ENCODE data around the gene DNM3.

Gene DNM3

GRCh38 chr1:172085317-172085716, 244.0 kb downstream of the DNM3 start:
- Histone ChIP-seq H3K4me3 (ENCODE audit: low read depth in 1 of 2, low read length in 2 of 2) (no peak overlapping the region), H3K36me3 (ENCODE audit: insufficient read depth, low read length) (no peaks in the 10 kb centered on the region), H3K9me3 (ENCODE audit: low read length) (no peaks in the 10 kb centered on the region), H3K4me1 (ENCODE audit: insufficient read depth, low read length) (no peaks in the 10 kb centered on the region), H3K27ac (ENCODE audit: low read depth, low read length) (no peak overlapping the region), H3K9ac (ENCODE audit: low read length) (no peak overlapping the region), H3K27me3 (ENCODE audit: control insufficient read depth in 1 of 2, insufficient read depth in 2 of 2, low read length in 2 of 2) (no peaks in the 10 kb centered on the region)

GRCh38 chr1:172086137-172086536, 244.8 kb downstream of the DNM3 start:
- H3K4me3 ChIP-seq (ENCODE audit: low read depth in 1 of 2, low read length in 2 of 2): no peak overlapping the region
- H3K4me1 ChIP-seq (ENCODE audit: insufficient read depth, low read length): no peaks in the 10 kb centered on the region
- H3K27me3 ChIP-seq (ENCODE audit: control insufficient read depth in 1 of 2, insufficient read depth in 2 of 2, low read length in 2 of 2): no peaks in the 10 kb centered on the region
- no peaks in the 10 kb centered on the region for H3K9me3 ChIP-seq (ENCODE audit: low read length)
- H3K9ac ChIP-seq (ENCODE audit: low read length): no peak overlapping the region
- H3K27ac ChIP-seq (ENCODE audit: low read depth, low read length): no peak overlapping the region
- H3K36me3 ChIP-seq (ENCODE audit: insufficient read depth, low read length): no peaks in the 10 kb centered on the region

GRCh38 chr1:172088256-172088655, 247.0 kb downstream of the DNM3 start:
- Histone ChIP-seq H3K36me3 (ENCODE audit: insufficient read depth, low read length) (no peaks in the 10 kb centered on the region), H3K4me3 (ENCODE audit: low read depth in 1 of 2, low read length in 2 of 2) (no peak overlapping the region), H3K4me1 (ENCODE audit: insufficient read depth, low read length) (no peaks in the 10 kb centered on the region), H3K9me3 (ENCODE audit: low read length) (no peaks in the 10 kb centered on the region), H3K27me3 (ENCODE audit: control insufficient read depth in 1 of 2, insufficient read depth in 2 of 2, low read length in 2 of 2) (no peaks in the 10 kb centered on the region), H3K9ac (ENCODE audit: low read length) (no peak overlapping the region), H3K27ac (ENCODE audit: low read depth, low read length) (no peak overlapping the region)

- no peaks in the 10 kb centered on the region for H3K36me3 ChIP-seq (ENCODE audit: insufficient read depth, low read length)
- H3K9ac ChIP-seq (ENCODE audit: low read length): no peak overlapping the region
- no peaks in the 10 kb centered on the region for H3K9me3 ChIP-seq (ENCODE audit: low read length)
- H3K4me1 ChIP-seq (ENCODE audit: insufficient read depth, low read length): no peaks in the 10 kb centered on the region
- no peak overlapping the region for H3K4me3 ChIP-seq (ENCODE audit: low read depth in 1 of 2, low read length in 2 of 2)
- H3K27ac ChIP-seq (ENCODE audit: low read depth, low read length): no peak overlapping the region
- H3K27me3 ChIP-seq (ENCODE audit: control insufficient read depth in 1 of 2, insufficient read depth in 2 of 2, low read length in 2 of 2): no peaks in the 10 kb centered on the region
Observed at GRCh38 chr1:172089768-172090510, 248.6 kb downstream of the DNM3 start.

- Histone ChIP-seq H3K4me1 (ENCODE audit: insufficient read depth, low read length) (no peaks in the 10 kb centered on the region), H3K27me3 (ENCODE audit: control insufficient read depth in 1 of 2, insufficient read depth in 2 of 2, low read length in 2 of 2) (no peaks in the 10 kb centered on the region), H3K4me3 (ENCODE audit: low read depth in 1 of 2, low read length in 2 of 2) (no peak overlapping the region), H3K9ac (ENCODE audit: low read length) (no peak overlapping the region), H3K36me3 (ENCODE audit: insufficient read depth, low read length) (no peaks in the 10 kb centered on the region), H3K9me3 (ENCODE audit: low read length) (no peaks in the 10 kb centered on the region), H3K27ac (ENCODE audit: low read depth, low read length) (no peak overlapping the region)
Observed at GRCh38 chr1:172090511-172090817, 249.2 kb downstream of the DNM3 start.

GRCh38 chr1:172095846-172096245, 254.5 kb downstream of the DNM3 start:
- no peaks in the 10 kb centered on the region for H3K9me3 ChIP-seq (ENCODE audit: low read length)
- H3K27me3 ChIP-seq (ENCODE audit: control insufficient read depth in 1 of 2, insufficient read depth in 2 of 2, low read length in 2 of 2): no peaks in the 10 kb centered on the region
- H3K9ac ChIP-seq (ENCODE audit: low read length): no peak overlapping the region
- no peaks in the 10 kb centered on the region for H3K36me3 ChIP-seq (ENCODE audit: insufficient read depth, low read length)
- H3K4me3 ChIP-seq (ENCODE audit: low read depth in 1 of 2, low read length in 2 of 2): no peak overlapping the region
- H3K27ac ChIP-seq (ENCODE audit: low read depth, low read length): no peak overlapping the region
- H3K4me1 ChIP-seq (ENCODE audit: insufficient read depth, low read length): no peaks in the 10 kb centered on the region

- H3K27ac ChIP-seq (ENCODE audit: low read depth, low read length): no peak overlapping the region
- no peak overlapping the region for H3K9ac ChIP-seq (ENCODE audit: low read length)
- no peaks in the 10 kb centered on the region for H3K36me3 ChIP-seq (ENCODE audit: insufficient read depth, low read length)
- no peaks in the 10 kb centered on the region for H3K9me3 ChIP-seq (ENCODE audit: low read length)
- no peaks in the 10 kb centered on the region for H3K27me3 ChIP-seq (ENCODE audit: control insufficient read depth in 1 of 2, insufficient read depth in 2 of 2, low read length in 2 of 2)
- H3K4me3 ChIP-seq (ENCODE audit: low read depth in 1 of 2, low read length in 2 of 2): no peak overlapping the region
- H3K4me1 ChIP-seq (ENCODE audit: insufficient read depth, low read length): peaks cover 6% of the 10 kb centered on the region
Observed at GRCh38 chr1:172105230-172105629, 263.9 kb downstream of the DNM3 start.

- no peaks in the 10 kb centered on the region for H3K9me3 ChIP-seq (ENCODE audit: low read length)
- no peak overlapping the region for H3K27ac ChIP-seq (ENCODE audit: low read depth, low read length)
- H3K4me3 ChIP-seq (ENCODE audit: low read depth in 1 of 2, low read length in 2 of 2): no peak overlapping the region
- H3K9ac ChIP-seq (ENCODE audit: low read length): no peak overlapping the region
- no peaks in the 10 kb centered on the region for H3K27me3 ChIP-seq (ENCODE audit: control insufficient read depth in 1 of 2, insufficient read depth in 2 of 2, low read length in 2 of 2)
- no peaks in the 10 kb centered on the region for H3K36me3 ChIP-seq (ENCODE audit: insufficient read depth, low read length)
- H3K4me1 ChIP-seq (ENCODE audit: insufficient read depth, low read length): peaks cover 6% of the 10 kb centered on the region
Observed at GRCh38 chr1:172107316-172107975, 266.1 kb downstream of the DNM3 start.

- no peak overlapping the region for H3K27ac ChIP-seq (ENCODE audit: low read depth, low read length)
- no peak overlapping the region for H3K4me3 ChIP-seq (ENCODE audit: low read depth in 1 of 2, low read length in 2 of 2)
- H3K4me1 ChIP-seq (ENCODE audit: insufficient read depth, low read length): peaks cover 6% of the 10 kb centered on the region
- H3K36me3 ChIP-seq (ENCODE audit: insufficient read depth, low read length): no peaks in the 10 kb centered on the region
- H3K9me3 ChIP-seq (ENCODE audit: low read length): no peaks in the 10 kb centered on the region
- no peak overlapping the region for H3K9ac ChIP-seq (ENCODE audit: low read length)
- H3K27me3 ChIP-seq (ENCODE audit: control insufficient read depth in 1 of 2, insufficient read depth in 2 of 2, low read length in 2 of 2): no peaks in the 10 kb centered on the region
Observed at GRCh38 chr1:172108161-172108893, 267.0 kb downstream of the DNM3 start.

- Histone ChIP-seq H3K36me3 (ENCODE audit: insufficient read depth, low read length) (no peaks in the 10 kb centered on the region), H3K27me3 (ENCODE audit: control insufficient read depth in 1 of 2, insufficient read depth in 2 of 2, low read length in 2 of 2) (no peaks in the 10 kb centered on the region), H3K4me1 (ENCODE audit: insufficient read depth, low read length) (peaks cover 6% of the 10 kb centered on the region), H3K9ac (ENCODE audit: low read length) (no peak overlapping the region), H3K4me3 (ENCODE audit: low read depth in 1 of 2, low read length in 2 of 2) (no peak overlapping the region), H3K9me3 (ENCODE audit: low read length) (no peaks in the 10 kb centered on the region), H3K27ac (ENCODE audit: low read depth, low read length) (no peak overlapping the region)
Observed at GRCh38 chr1:172109359-172109758, 268.1 kb downstream of the DNM3 start.

- Histone ChIP-seq H3K9me3 (ENCODE audit: low read length) (no peaks in the 10 kb centered on the region), H3K4me3 (ENCODE audit: low read depth in 1 of 2, low read length in 2 of 2) (no peak overlapping the region), H3K4me1 (ENCODE audit: insufficient read depth, low read length) (peaks cover 3% of the 10 kb centered on the region), H3K27me3 (ENCODE audit: control insufficient read depth in 1 of 2, insufficient read depth in 2 of 2, low read length in 2 of 2) (no peaks in the 10 kb centered on the region), H3K36me3 (ENCODE audit: insufficient read depth, low read length) (no peaks in the 10 kb centered on the region), H3K27ac (ENCODE audit: low read depth, low read length) (no peak overlapping the region), H3K9ac (ENCODE audit: low read length) (no peak overlapping the region)
Observed at GRCh38 chr1:172112576-172112975, 271.3 kb downstream of the DNM3 start.

Data from muscle layer of colon (tissue), 2 donors.